NCI-H1105 treated with DMSO at 0.1 percent for 48 hours (cell line): Measurements from ENCODE around the gene HABP2.

Experiments
- DNase-seq: peaks from one replicate; lab custom pipeline; 2025; lab: John Stamatoyannopoulos, UW

The HABP2 gene

DNA sequence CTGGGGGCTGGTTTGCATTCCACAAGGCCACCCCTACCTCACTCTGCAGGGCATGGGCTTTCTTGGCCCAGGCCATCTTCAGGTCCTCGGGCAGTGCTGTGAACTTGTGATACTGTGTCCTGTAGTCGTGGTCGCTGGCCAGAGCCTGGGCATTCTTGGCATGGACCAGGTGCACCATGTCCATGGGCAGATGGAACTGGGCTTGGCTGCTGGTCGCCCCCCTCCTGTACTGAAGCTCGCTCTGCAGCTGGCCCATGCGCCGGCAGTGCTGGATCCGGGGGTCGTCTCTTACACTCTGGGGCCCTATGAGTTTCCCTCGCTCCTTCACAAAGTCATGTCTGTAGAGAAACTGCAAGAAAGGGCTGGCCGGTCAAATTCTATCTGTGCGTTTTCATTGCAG, 51.7 kb downstream of the HABP2 start:
- no peak for DNase-seq

DNA sequence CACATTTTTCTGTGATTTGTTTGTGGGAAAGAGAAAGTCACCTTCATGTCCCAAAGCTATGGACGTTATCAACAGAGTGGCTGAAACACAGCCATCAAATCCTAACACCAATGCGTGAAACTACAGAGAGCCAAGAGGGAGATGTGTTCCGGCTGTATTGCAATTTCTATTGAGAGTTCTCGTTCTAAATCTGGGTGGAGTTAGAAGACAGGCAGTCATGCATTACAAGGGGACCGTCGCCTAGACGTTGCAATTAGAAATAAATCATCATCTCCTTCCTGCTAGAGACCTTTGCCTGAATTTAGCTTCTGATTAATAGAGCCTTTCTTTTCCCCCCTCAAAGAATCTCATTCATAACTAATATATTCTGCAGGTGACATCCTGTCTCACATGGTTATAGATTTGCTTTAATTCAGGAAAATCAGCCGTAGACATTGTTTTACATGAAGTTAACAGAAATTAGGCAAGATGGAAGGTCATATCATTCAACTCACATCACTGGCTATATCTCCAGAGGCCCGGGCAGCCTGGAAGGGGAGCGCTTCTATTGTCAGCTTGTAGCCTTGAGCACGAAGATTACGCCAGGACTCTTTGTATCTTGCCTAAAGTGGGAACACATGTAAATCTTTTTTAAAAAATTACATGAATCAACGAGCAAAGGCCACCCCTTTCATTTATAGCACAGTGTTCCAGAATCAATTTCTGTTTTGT, 52.6 kb downstream of the HABP2 start:
- DNase-seq, result no peak

- no peak for DNase-seq
Observed at GRCh38 chr10:113609704-113610108, 56.9 kb downstream of the HABP2 start.

DNA sequence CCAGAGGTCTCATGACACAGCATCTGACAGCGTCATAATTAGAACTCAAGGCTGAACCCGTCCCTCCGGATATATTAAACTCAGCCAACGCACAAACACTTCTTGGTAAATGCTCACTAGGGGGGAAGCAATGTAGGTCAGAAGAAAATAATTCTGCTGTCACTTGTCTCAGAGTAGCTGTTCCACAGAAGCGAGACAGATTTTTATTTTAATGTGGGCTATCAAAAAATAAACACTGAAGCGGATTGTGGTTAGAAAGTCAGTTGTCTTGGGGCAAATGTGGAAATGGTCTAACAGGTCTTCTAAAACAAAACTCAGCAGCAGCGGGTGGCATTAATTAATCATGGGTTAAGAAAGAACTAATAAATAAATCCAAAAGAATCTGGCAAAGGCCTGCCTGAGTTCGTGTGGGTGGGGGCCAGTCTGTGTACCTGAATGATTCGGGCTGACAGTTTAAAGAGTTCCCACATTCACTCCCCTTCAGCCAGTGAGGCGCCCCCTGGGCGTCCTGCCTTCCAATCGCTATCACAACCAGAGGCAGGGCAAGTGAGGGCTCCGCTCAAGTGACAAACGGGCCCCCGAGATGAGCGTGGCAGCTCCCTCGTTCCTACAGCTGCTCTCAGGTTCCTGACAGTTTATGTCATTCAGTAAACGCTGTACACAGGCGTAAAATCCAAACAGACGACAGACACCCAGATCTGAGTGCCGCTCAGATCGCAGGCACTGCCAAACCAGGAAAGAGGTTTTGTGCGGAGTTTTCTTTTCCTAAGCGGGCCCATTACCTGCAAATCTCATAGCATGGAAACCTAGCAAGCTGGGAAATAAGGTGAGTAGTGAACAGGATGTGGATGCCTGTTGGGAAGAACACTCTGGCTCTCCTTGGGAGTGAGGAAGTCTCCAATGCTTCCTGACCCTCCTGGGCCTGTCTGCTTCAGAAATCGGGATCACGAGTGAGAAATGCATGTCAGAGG, 58.1 kb downstream of the HABP2 start:
- no peak for DNase-seq

DNA sequence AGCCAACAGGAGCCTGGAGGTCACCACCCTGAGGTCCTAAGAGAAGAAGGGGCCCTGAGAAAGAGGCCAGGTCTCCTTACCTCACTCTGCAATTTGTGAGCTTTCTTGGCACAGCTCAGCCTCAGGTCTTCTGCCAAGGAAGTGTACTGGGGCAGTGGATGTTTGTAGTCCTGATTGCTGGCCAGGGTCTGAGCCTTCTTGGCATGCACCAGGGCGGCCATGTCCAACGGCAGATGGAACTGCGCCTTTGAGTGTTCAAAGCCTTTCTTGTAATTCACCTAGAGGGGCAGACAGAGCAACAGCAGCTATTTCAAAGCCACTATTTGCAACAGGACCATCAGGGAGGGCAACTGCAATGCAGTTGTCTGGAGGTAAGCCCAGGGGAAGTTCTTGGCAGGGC, 59.3 kb downstream of the HABP2 start:
- no peak for DNase-seq

DNA sequence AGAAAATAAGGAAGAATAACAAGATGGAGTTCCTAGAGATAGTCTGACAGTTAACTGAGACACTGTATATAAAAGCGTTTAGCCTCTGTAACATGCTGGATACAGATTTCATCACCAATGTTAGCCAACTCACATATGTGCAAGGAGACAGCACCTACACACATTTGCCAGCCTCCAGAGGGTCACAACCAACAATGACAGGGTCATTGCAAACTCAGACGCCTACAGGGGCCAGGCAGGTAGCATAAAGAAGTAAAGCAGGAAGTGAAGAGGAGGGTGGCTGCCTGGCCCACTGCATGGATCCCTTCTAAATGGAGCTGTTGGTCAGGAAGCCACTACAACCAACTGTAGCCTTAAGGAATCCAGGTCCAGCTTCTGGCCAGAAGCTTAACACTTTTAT, 60.6 kb downstream of the HABP2 start:
- DNase-seq, result no peak

DNA sequence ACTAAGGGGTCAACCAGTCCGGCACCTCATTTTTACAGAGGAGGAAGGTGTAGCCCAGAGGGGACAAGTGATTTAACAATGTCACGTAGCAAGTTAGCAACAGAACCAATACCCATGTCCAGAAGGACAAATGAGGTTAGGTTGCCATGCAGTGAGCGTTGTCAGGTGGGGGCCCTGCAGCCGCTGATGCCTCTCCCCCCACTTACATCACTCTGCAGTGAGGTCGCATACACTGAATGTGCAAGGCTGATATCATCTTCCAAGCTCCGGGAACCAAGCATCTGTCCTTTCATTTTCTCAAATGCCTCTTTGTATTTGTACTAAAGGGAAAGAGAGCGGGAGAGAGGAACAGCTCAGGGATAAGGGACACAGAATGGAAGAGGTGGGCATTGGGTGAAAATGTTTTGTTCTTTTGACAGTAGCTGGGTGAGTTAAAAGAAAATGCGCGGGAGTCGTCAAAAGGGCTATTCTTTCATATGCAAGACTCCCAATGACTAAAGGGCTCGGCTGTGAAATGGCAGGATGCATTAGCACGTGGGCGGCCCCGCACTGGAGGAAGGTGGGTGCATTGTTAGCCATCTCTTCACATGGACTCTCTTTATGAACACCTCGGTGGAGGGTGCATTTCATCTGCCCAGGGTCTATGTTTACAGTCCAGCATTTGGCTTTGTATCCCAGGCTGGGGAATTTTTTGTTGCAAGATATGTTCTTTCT, 61.3 kb downstream of the HABP2 start:
- DNase-seq, result no peak

GRCh38 chr10:113616244-113617074, 63.6 kb downstream of the HABP2 start:
- DNase-seq, result no peak

- no peak for DNase-seq
Observed at GRCh38 chr10:113617086-113617485, 64.2 kb downstream of the HABP2 start.

DNA sequence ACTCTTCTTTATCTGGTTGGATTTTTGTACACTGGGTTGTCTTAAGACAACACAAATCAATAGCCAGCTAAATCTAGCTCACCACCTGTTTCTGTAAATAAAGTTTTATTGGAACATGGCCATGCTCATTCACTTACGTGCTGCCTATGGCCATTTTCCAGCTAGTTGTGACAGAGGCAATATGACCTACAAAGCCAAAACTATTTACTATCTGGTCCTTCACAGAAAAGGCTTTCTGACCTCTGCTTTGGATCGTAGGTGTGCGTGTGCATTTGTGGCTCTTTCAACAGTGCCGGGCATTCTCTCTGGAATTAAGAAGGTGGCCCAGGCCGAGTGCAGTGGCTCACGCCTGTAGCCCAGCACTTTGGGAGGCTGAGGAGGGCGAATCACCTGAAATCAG, 65.5 kb downstream of the HABP2 start:
- no peak for DNase-seq

GRCh38 chr10:113619401-113619800, 66.5 kb downstream of the HABP2 start:
- DNase-seq, result no peak

DNA sequence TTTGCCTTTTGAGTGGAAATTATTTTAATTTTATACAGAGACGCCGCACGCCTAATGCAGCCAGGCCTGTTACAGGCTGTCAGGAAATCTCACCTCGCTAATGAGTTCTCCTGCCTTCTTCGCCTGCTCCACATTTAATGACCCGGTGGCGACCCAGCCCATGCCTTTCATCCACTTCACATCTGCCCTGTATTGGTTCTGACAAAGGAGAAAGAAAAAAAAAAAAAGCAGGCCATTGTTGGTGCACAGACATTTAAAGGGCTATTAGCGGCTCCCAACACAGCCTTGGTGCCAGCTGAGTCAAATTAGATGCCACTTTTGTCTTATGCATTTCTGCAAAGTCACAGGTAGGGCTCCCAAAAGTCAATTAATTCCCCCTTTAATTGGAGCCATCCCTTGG, 67.7 kb downstream of the HABP2 start:
- DNase-seq, result peak; percentile 67

GRCh38 chr10:113620936-113621335, 68.1 kb downstream of the HABP2 start:
- DNase-seq, result no peak

DNA sequence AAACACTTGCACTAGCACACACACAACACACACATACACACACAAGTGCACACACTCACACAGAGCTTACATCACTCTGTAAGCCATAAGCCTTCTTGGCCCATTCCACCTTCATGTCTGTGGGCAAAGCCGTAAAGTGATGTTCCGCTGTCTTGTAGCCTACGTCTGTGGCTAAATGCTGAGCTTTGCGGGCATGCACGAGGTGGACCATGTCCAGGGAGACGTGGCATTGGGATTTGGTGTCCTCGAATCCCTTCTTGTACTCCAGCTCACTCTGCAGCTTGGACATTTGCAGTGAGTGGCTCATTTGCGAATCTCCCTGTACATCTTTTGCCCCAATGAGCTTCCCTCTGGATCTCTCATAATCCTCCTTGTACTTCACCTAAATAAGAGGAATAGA, 68.9 kb downstream of the HABP2 start:
- no peak for DNase-seq

DNA sequence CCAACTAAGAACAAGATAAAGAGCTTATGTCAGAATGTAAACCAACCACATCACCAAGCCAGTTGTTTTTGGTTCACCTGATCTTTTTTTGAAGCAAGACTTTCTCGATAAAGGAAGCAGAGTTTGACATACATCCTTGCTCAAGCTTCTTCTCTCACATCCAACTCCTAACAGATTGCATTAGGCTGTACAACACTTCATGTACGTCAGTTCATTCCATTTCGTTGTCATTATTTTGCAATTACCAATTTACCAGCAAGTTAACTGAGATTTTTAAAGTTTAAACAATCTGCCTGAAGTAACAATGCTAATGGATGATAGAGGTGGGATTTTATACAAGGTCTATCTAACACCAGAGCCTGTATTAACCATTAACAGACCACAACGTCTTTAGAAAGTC, 70.0 kb downstream of the HABP2 start:
- DNase-seq, result no peak

- DNase-seq, result no peak
Observed at GRCh38 chr10:113625461-113626186, 72.8 kb downstream of the HABP2 start.

DNA sequence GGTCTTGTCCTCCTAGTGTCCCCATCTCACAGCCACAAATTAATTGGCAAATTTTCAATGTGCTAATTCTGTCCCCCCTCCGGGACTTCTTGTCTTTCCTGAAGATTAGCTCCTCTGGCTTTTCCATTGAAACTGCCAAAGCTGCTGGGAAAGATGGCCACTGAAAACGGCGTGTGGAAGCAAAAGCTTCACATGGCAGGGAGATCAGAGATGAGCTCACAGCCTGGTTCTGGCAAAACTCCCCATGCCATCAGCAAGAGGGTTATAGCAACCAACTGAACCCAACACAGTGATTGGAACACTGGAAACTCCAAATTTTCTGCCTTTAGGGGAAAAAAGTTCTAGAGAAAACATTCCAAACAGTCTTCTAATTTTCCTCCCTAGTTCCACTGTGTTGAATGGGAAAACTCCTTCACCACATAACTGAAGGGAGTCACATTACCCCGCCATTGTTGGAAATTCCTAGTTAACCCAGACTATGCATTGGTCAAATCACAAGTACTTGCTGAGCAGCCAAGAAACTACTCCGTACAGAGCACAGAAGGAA, 74.0 kb downstream of the HABP2 start:
- no peak for DNase-seq

DNA sequence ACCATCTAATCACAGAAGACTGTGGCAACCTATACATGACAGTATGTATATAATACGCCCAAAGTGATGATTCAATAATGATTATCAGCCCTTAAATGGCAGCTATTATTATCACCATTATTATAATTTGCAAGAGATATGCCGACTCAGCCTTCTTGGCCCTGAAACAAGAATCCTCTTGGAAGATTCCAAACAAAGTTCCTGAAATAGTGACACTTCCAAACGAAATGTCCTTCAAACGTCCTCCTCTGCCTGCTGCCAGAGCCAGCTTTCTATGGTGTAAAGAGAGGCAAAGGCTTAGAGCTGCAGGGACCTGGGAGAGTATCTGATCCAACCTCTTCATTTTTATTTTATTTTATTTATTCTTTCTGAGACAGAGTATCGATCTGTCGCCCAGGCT, 75.0 kb downstream of the HABP2 start:
- no peak for DNase-seq

- DNase-seq, result no peak
Observed at GRCh38 chr10:113628607-113629153, 75.8 kb downstream of the HABP2 start.

DNA sequence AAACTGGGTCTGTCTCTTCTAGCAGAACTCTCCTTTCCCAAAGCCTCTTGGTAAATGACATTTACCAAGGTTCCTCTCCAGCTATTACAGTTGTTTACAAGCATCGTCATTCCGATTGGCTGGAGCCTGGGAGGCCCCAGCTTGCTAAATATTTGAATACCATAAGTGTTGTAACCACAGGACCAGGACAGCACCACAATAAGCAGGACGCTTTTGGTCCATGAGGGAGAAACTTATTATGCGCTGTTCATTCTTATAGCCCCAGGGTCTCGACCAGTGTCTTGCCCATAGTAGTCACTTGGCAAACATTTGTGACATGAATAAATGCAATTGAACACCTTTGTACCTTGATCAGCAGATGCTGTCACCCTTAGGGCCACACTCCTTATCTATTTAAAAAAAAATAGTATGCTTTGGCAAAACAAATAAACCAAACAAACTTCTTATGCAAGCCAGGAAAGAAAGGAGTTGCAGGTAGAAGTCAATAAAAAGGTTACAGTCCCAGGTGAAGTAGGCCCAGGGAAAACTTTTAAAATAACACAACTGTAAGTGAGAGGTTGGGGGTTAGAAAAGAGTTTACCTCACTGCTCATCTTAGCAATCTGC, 78.2 kb downstream of the HABP2 start:
- no peak for DNase-seq
